OCI-LY1 (cell line): Measurements from ENCODE around the gene TBCD.

Source experiments
- H2AFZ ChIP-seq: fragments of 200-600 bp; sonication (generic), shearing (Covaris generic); 2 replicates; pipeline ENCODE4 v1.6.0; 2014; ENCODE audit warnings: antibody characterized with exemption, mild to moderate bottlenecking, low read length
- H3F3A ChIP-seq: fragments of 200-600 bp; sonication (generic), shearing (Covaris generic); 2 replicates; pipeline ENCODE4 v1.6.0; 2014; ENCODE audit warnings: mild to moderate bottlenecking, antibody characterized with exemption, low read length, moderate library complexity; ENCODE audit not compliant: insufficient read depth
- H3K27ac ChIP-seq: fragments of 200-600 bp; sonication (generic); 2 replicates; pipeline ENCODE4 v1.5.1; 2014; ENCODE audit warnings: low read length, mixed run types, mild to moderate bottlenecking, low read depth; ENCODE audit not compliant: poor library complexity, severe bottlenecking
- H3K27me3 ChIP-seq: fragments of 200-600 bp; sonication (generic); 2 replicates; pipeline ENCODE4 v1.6.0; 2014; ENCODE audit warnings: antibody characterized with exemption, mild to moderate bottlenecking, low read length, moderate library complexity; ENCODE audit not compliant: insufficient read depth
- H3K36me3 ChIP-seq: fragments of 200-600 bp; sonication (generic); 2 replicates; pipeline ENCODE4 v1.6.1; 2014; ENCODE audit warnings: mild to moderate bottlenecking, antibody characterized with exemption, low read length, moderate library complexity, mixed read lengths; ENCODE audit not compliant: insufficient read depth
- H3K4me1 ChIP-seq: fragments of 200-600 bp; sonication (generic); 2 replicates; pipeline ENCODE4 v1.5.1; 2014; ENCODE audit warnings: mild to moderate bottlenecking, low read length, moderate library complexity; ENCODE audit not compliant: insufficient read depth, severe bottlenecking
- H3K4me2 ChIP-seq: fragments of 200-600 bp; sonication (generic), shearing (Covaris generic); 2 replicates; pipeline ENCODE4 v1.6.1; 2014; ENCODE audit warnings: low read length
- H3K4me3 ChIP-seq: fragments of 200-600 bp; sonication (generic); 2 replicates; pipeline ENCODE4 v1.5.1; 2014; ENCODE audit warnings: low read length, low read depth, mild to moderate bottlenecking, mixed read lengths; ENCODE audit not compliant: poor library complexity, severe bottlenecking
- H3K79me2 ChIP-seq: fragments of 200-600 bp; shearing (Covaris generic); 2 replicates; pipeline ENCODE4 v1.6.1; 2016; ENCODE audit warnings: mixed run types, low read length, mixed read lengths; ENCODE audit not compliant: insufficient read depth
- H3K9ac ChIP-seq: fragments of 200-600 bp; sonication (generic), shearing (Covaris generic); 2 replicates; pipeline ENCODE4 v1.6.1; 2014; ENCODE audit warnings: mild to moderate bottlenecking, low read length, mixed read lengths
- H3K9me2 ChIP-seq: fragments of 200-600 bp; sonication (generic), shearing (Covaris generic); 2 replicates; pipeline ENCODE4 v1.6.1; 2014; ENCODE audit warnings: low read depth, mild to moderate bottlenecking, low read length, mixed read lengths
- H3K9me3 ChIP-seq: fragments of 200-600 bp; shearing (Covaris generic); 2 replicates; pipeline ENCODE4 v1.6.1; 2014; ENCODE audit warnings: low read length, mixed read lengths
- H4K20me1 ChIP-seq: fragments of 200-600 bp; sonication (generic), shearing (Covaris generic); 2 replicates; pipeline ENCODE4 v1.6.0; 2016; ENCODE audit warnings: mild to moderate bottlenecking, low read length; ENCODE audit not compliant: insufficient read depth
- CTCF ChIP-seq: fragments of 200-600 bp; sonication (generic), shearing (Covaris generic); IDR thresholded peaks from 2 replicates; pipeline ENCODE4 v1.5.1; 2017; ENCODE audit warnings: mild to moderate bottlenecking, antibody characterized with exemption, low read length, moderate library complexity, mixed read lengths
- EZH2 ChIP-seq: fragments of 200-600 bp; sonication (generic), shearing (Covaris generic); IDR thresholded peaks from 2 replicates; pipeline ENCODE4 v1.8.0; 2017; ENCODE audit warnings: borderline replicate concordance, mixed run types, mild to moderate bottlenecking, antibody characterized with exemption, low read length, moderate library complexity, mixed read lengths

TBCD gene

GRCh38 chr17:82926081-82926480, 174.2 kb downstream of the TBCD start:
- no peak overlapping the region for H3K9ac ChIP-seq
- H3K9me2 ChIP-seq = no peaks in the 10 kb centered on the region
- no peak overlapping the region for H3K4me3 ChIP-seq
- no peak overlapping the region for H3K27ac ChIP-seq
- peaks cover 60% of the 10 kb centered on the region for H3K36me3 ChIP-seq
- H3K9me3 ChIP-seq = no peaks in the 10 kb centered on the region
- H3K27me3 ChIP-seq = no peaks in the 10 kb centered on the region
- no peak overlapping the region for H2AFZ ChIP-seq
- H3K79me2 ChIP-seq = no peaks in the 10 kb centered on the region
- no peak for TF ChIP-seq CTCF
- no peak for TF ChIP-seq EZH2
- no peaks in the 10 kb centered on the region for H3K4me1 ChIP-seq
- H3K4me2 ChIP-seq = no peak overlapping the region
- no peaks in the 10 kb centered on the region for H3F3A ChIP-seq
- no peaks in the 10 kb centered on the region for H4K20me1 ChIP-seq

- Histone ChIP-seq H3K9me3 (no peaks in the 10 kb centered on the region), H3K4me3 (no peak overlapping the region), H3K9me2 (no peaks in the 10 kb centered on the region), H3K9ac (no peak overlapping the region), H3F3A (no peaks in the 10 kb centered on the region), H4K20me1 (no peaks in the 10 kb centered on the region), H2AFZ (no peak overlapping the region), H3K4me2 (no peak overlapping the region), H3K27me3 (no peaks in the 10 kb centered on the region), H3K4me1 (no peaks in the 10 kb centered on the region), H3K27ac (no peak overlapping the region), H3K36me3 (peaks cover 60% of the 10 kb centered on the region), H3K79me2 (no peaks in the 10 kb centered on the region)
- TF ChIP-seq CTCF (no peak), EZH2 (no peak)
Observed at GRCh38 chr17:82926716-82927115, 174.9 kb downstream of the TBCD start.

- Histone ChIP-seq H3K9me3 (no peaks in the 10 kb centered on the region), H3K27me3 (no peaks in the 10 kb centered on the region), H3K4me1 (no peaks in the 10 kb centered on the region), H3K36me3 (peaks cover 59% of the 10 kb centered on the region), H3F3A (no peaks in the 10 kb centered on the region), H3K9me2 (no peaks in the 10 kb centered on the region), H4K20me1 (no peaks in the 10 kb centered on the region), H2AFZ (no peak overlapping the region), H3K9ac (no peak overlapping the region), H3K4me2 (no peak overlapping the region), H3K79me2 (no peaks in the 10 kb centered on the region), H3K4me3 (no peak overlapping the region), H3K27ac (no peak overlapping the region)
- no peak for TF ChIP-seq CTCF
- no peak for TF ChIP-seq EZH2
Observed at GRCh38 chr17:82927311-82927660, 175.4 kb downstream of the TBCD start.
